Muscle of arm (tissue), 14 donors: ENCODE results near the gene ASPG. TPM values are rescaled to one million over a fixed set of nuclear protein-coding genes. Genes with fewer than 3 reads are reported as not detected.

Source experiments
- DNase-seq: peaks from one replicate; pipeline ENCODE4 v3.0.0-alpha.2; 2013
- long read RNA-seq, 11 donors: transcript quantifications; one replicate each; lab custom pipeline, GENCODE V29; 2026
- polyA plus RNA-seq, 12 donors: library from polyadenylated mRNA; unstranded; fragments of 120-200 nt; gene quantifications; one replicate each; pipeline ENCODE4 v1.2.1, GENCODE V29; 2013; ENCODE audit not compliant: insufficient read length in 12 of 12

ASPG gene
- polyA plus RNA-seq: 1 to 10 TPM in 7 of 12 donors, under 1 TPM in 3, not detected in 2; 0.44 to 3.5 (median 1.9) TPM
- long read RNA-seq, donor 1, full-length matches to known transcripts: 4 of 4 reads
- long read RNA-seq, donor 1, partial matches to known transcripts: 0 of 4 reads
- long read RNA-seq, donor 1, other reads (novel, unspliced or antisense): 0 of 4 reads
- long read RNA-seq, donor 2, partial matches to known transcripts: 0 of 1 reads
- long read RNA-seq, donor 2, other reads (novel, unspliced or antisense): 0 of 1 reads
- long read RNA-seq, donor 3: 0 reads
- long read RNA-seq, donor 4: 0 reads
- long read RNA-seq, donor 5: 0 reads
- long read RNA-seq, donor 6: 0 reads
- long read RNA-seq, donor 7: 0 reads
- long read RNA-seq, donor 8: 0 reads
- long read RNA-seq, donor 9: 0 reads
- long read RNA-seq, donor 10: 0 reads
- long read RNA-seq, donor 11: 0 reads

- no peak for DNase-seq
Measured at GRCh38 chr14:104085032-104085888, at the start of gene ASPG. ASPG (plus strand) TSS chr14:104085700; CDS start chr14:104085771, 71 bp downstream.

GRCh38 chr14:104036212-104036611, 49.3 kb upstream of the ASPG start:
- no peak for DNase-seq

GRCh38 chr14:104037074-104037473, 48.4 kb upstream of the ASPG start:
- no peak for DNase-seq

- peak; percentile 0 for DNase-seq
Measured at GRCh38 chr14:104037903-104038302, 47.6 kb upstream of the ASPG start.

GRCh38 chr14:104039214-104039613, 46.3 kb upstream of the ASPG start:
- no peak for DNase-seq

GRCh38 chr14:104040539-104040938, 45.0 kb upstream of the ASPG start:
- DNase-seq: no peak

- DNase-seq: no peak
Measured at GRCh38 chr14:104041430-104042104, 43.9 kb upstream of the ASPG start.

GRCh38 chr14:104044016-104044415, 41.5 kb upstream of the ASPG start:
- no peak for DNase-seq

- no peak for DNase-seq
Measured at GRCh38 chr14:104047761-104048160, 37.7 kb upstream of the ASPG start.

GRCh38 chr14:104048758-104049507, 36.6 kb upstream of the ASPG start:
- DNase-seq: no peak

GRCh38 chr14:104049576-104050240, 35.8 kb upstream of the ASPG start:
- DNase-seq: no peak

GRCh38 chr14:104051092-104051813, 34.2 kb upstream of the ASPG start:
- no peak for DNase-seq

- DNase-seq: no peak
Measured at GRCh38 chr14:104054222-104054905, 31.1 kb upstream of the ASPG start.

- DNase-seq: no peak
Measured at GRCh38 chr14:104062281-104062680, 23.2 kb upstream of the ASPG start.

GRCh38 chr14:104064003-104064402, 21.5 kb upstream of the ASPG start:
- DNase-seq: no peak

- DNase-seq: no peak
Measured at GRCh38 chr14:104066279-104066678, 19.2 kb upstream of the ASPG start.

- DNase-seq: no peak
Measured at GRCh38 chr14:104066719-104067295, 18.7 kb upstream of the ASPG start.

- no peak for DNase-seq
Measured at GRCh38 chr14:104069541-104069940, 16.0 kb upstream of the ASPG start.

- no peak for DNase-seq
Measured at GRCh38 chr14:104072586-104072985, 12.9 kb upstream of the ASPG start.
